SH-SY5Y (cell line): ENCODE data around the gene CHAC2.

Experiments
- GATA2 ChIP-seq: IDR thresholded peaks from 2 replicates; pipeline ENCODE4 v1.6.1; 2011; ENCODE audit warnings: mild to moderate bottlenecking, low read depth, low read length
- GATA3 ChIP-seq: IDR thresholded peaks from 2 replicates; pipeline ENCODE4 v1.6.1; 2011; ENCODE audit warnings: low read depth, mild to moderate bottlenecking, low read length, moderate library complexity

GRCh38 chr2:53724536-53724935 lies 43.1 kb upstream of the CHAC2 start:
- TF ChIP-seq GATA2 = no peak
- TF ChIP-seq GATA3 = no peak
